SK-N-SH (cell line): ENCODE measurements around the gene COMT. TPM values are rescaled to one million over a fixed set of nuclear protein-coding genes. Genes with fewer than 3 reads are reported as not detected.
A peak's percentile ranks its signal among the peaks of the same experiment; 100 is the strongest.

Experiments
- CTCF ChIA-PET: fragments of 300-600, 350-600 bp; formaldehyde crosslinking; extraction: SDS; loops from one replicate; lab custom pipeline; 2021; lab: Yijun Ruan, JAX
- POLR2A ChIA-PET: fragments of 350-600 bp; sonication (Branson Sonifier 250); formaldehyde crosslinking; extraction: SDS; loops from one replicate; lab custom pipeline; 2020; ENCODE audit warnings: antibody characterized with exemption, inconsistent platforms; lab: Yijun Ruan, JAX
- DNase-seq: peaks from one replicate; pipeline ENCODE4 v3.0.0; 2012
- H2AFZ ChIP-seq: fragments of 200-600 bp; sonication (generic); 2 replicates; pipeline ENCODE4 v1.8.1; 2016; ENCODE audit warnings: antibody characterized with exemption, mild to moderate bottlenecking, low read depth
- H3F3A ChIP-seq: fragments of 200-600 bp; sonication (generic); replicated peaks from 2 replicates; pipeline ENCODE3; 2016; ENCODE audit warnings: antibody characterized with exemption, mild to moderate bottlenecking; ENCODE audit not compliant: insufficient read depth
- H3K27ac ChIP-seq, 2 experiments: fragments of 200-500 bp in 1 of 2; fragments of 200-600 bp in 1 of 2; sonication (Bioruptor generic) in 1 of 2; sonication (generic), shearing (Covaris generic) in 1 of 2; 2 replicates each; pipeline versions ENCODE4 v1.5.1 to v1.6.1; 2014 to 2016; ENCODE audit warnings: low read depth in 2 of 2, inconsistent platforms in 1 of 2, low read length in 1 of 2, mild to moderate bottlenecking in 1 of 2, mixed read lengths in 1 of 2
- H3K27me3 ChIP-seq: fragments of 200-600 bp; sonication (generic), shearing (Covaris generic); 2 replicates; pipeline ENCODE4 v1.6.1; 2016; ENCODE audit warnings: mixed run types; ENCODE audit not compliant: insufficient read depth
- H3K36me3 ChIP-seq, 2 experiments: fragments of 200-500 bp in 1 of 2; fragments of 200-600 bp in 1 of 2; sonication (Bioruptor generic) in 1 of 2; sonication (generic) in 1 of 2; replicated peaks in 1 of 2; 2 replicates each; pipeline versions ENCODE3 to v1.5.1; 2014 to 2016; ENCODE audit warnings: low read length in 1 of 2, mild to moderate bottlenecking in 1 of 2; ENCODE audit not compliant: insufficient read depth in 2 of 2, control insufficient read depth in 1 of 2
- H3K4me1 ChIP-seq, 2 experiments: fragments of 200-500 bp in 1 of 2; fragments of 200-600 bp in 1 of 2; sonication (Bioruptor generic) in 1 of 2; sonication (generic), shearing (Covaris generic) in 1 of 2; 2 replicates each; pipeline versions ENCODE4 v1.5.1 to v1.6.1; 2014 to 2016; ENCODE audit warnings: low read depth in 1 of 2, low read length in 1 of 2, mixed run types in 1 of 2; ENCODE audit not compliant: insufficient read depth in 2 of 2, control insufficient read depth in 1 of 2
- H3K4me2 ChIP-seq: fragments of 200-600 bp; sonication (generic), shearing (Covaris generic); 2 replicates; pipeline ENCODE4 v1.6.1; 2017; ENCODE audit warnings: mixed run types
- H3K4me3 ChIP-seq, 2 experiments: fragments of 200-500 bp in 1 of 2; fragments of 200-600 bp in 1 of 2; sonication (Bioruptor generic) in 1 of 2; sonication (generic), shearing (Covaris generic) in 1 of 2; 2 replicates each; pipeline versions ENCODE4 v1.5.1 to v1.8.1; 2014 to 2016; ENCODE audit warnings: low read depth in 2 of 2, inconsistent platforms in 1 of 2, low read length in 1 of 2, mild to moderate bottlenecking in 1 of 2, mixed read lengths in 1 of 2, moderate library complexity in 1 of 2
- H3K79me2 ChIP-seq: fragments of 200-600 bp; sonication (generic); 2 replicates; pipeline ENCODE4 v1.8.1; 2017; ENCODE audit warnings: mild to moderate bottlenecking; ENCODE audit not compliant: insufficient read depth
- H3K9ac ChIP-seq: fragments of 200-600 bp; sonication (generic); 2 replicates; pipeline ENCODE4 v1.6.1; 2017; ENCODE audit warnings: mixed run types
- H3K9me2 ChIP-seq: fragments of 200-600 bp; sonication (generic); 2 replicates; pipeline ENCODE4 v1.6.1; 2017; ENCODE audit warnings: mixed run types
- H3K9me3 ChIP-seq: fragments of 200-600 bp; sonication (generic); 2 replicates; pipeline ENCODE4 v1.6.1; 2017; ENCODE audit warnings: mixed run types, mild to moderate bottlenecking, moderate library complexity
- H4K20me1 ChIP-seq: fragments of 200-600 bp; sonication (generic); 2 replicates; pipeline ENCODE4 v1.6.1; 2017; ENCODE audit warnings: mild to moderate bottlenecking, mixed run types; ENCODE audit not compliant: insufficient read depth
- CHD2 ChIP-seq: fragments of 150-350 bp; IDR thresholded peaks from 2 replicates; pipeline ENCODE4 v1.6.1; 2018; ENCODE audit warnings: low read length; ENCODE audit not compliant: partially characterized antibody
- ELF1 ChIP-seq: IDR thresholded peaks from 2 replicates; pipeline ENCODE4 v1.4.0; 2012
- FOXJ3 ChIP-seq: sonication (generic); formaldehyde crosslinking; IDR thresholded peaks from 2 replicates; pipeline ENCODE4 v1.5.1; 2020; ENCODE audit warnings: mild to moderate bottlenecking, missing genetic modification reagents
- GABPA ChIP-seq: IDR thresholded peaks from 2 replicates; pipeline ENCODE4 v1.4.0; 2012; ENCODE audit warnings: low read depth, mild to moderate bottlenecking
- IRF3 ChIP-seq: fragments of 150-350 bp; IDR thresholded peaks from 2 replicates; pipeline ENCODE4 v1.6.1; 2016; ENCODE audit warnings: mild to moderate bottlenecking, low read depth, low read length
- JUND ChIP-seq: IDR thresholded peaks from 2 replicates; pipeline ENCODE4 v1.4.0; 2012
- MAX ChIP-seq: IDR thresholded peaks from 2 replicates; pipeline ENCODE4 v1.4.0; 2012; ENCODE audit warnings: low read depth
- MEF2A ChIP-seq: IDR thresholded peaks from 2 replicates; pipeline ENCODE4 v1.4.0; 2012; ENCODE audit warnings: low read depth, borderline replicate concordance
- MXI1 ChIP-seq: IDR thresholded peaks from 2 replicates; pipeline ENCODE4 v1.6.1; 2012; ENCODE audit warnings: mild to moderate bottlenecking, low read depth, low read length, improper control_type of control experiment
- NFIC ChIP-seq: IDR thresholded peaks from 2 replicates; pipeline ENCODE4 v1.4.0; 2012; ENCODE audit warnings: borderline replicate concordance
- NRF1 ChIP-seq: IDR thresholded peaks from 2 replicates; pipeline ENCODE4 v1.6.1; 2012; ENCODE audit warnings: low read depth, mild to moderate bottlenecking, low read length
- PBX3 ChIP-seq: IDR thresholded peaks from 2 replicates; pipeline ENCODE4; 2012
- POLR2AphosphoS5 ChIP-seq: IDR thresholded peaks from 2 replicates; pipeline ENCODE4 v1.6.1; 2012; ENCODE audit warnings: low read depth, low read length
- RAD21 ChIP-seq: IDR thresholded peaks from 2 replicates; pipeline ENCODE4 v1.6.1; 2012; ENCODE audit warnings: mild to moderate bottlenecking, low read length
- RXRA ChIP-seq: IDR thresholded peaks from 2 replicates; pipeline ENCODE4 v1.4.0; 2012; ENCODE audit warnings: low read depth, mild to moderate bottlenecking, borderline replicate concordance
- SMC3 ChIP-seq: IDR thresholded peaks from 2 replicates; pipeline ENCODE4 v1.6.1; 2012; ENCODE audit warnings: low read depth, low read length, improper control_type of control experiment
- TEAD4 ChIP-seq: IDR thresholded peaks from 2 replicates; pipeline ENCODE4 v1.4.0; 2012; ENCODE audit warnings: mild to moderate bottlenecking, borderline replicate concordance; ENCODE audit not compliant: insufficient read depth
- YY1 ChIP-seq: IDR thresholded peaks from 2 replicates; pipeline ENCODE4 v1.4.0; 2012; ENCODE audit warnings: low read depth, mild to moderate bottlenecking
- WGBS: methylation state at CpG from one replicate; pipeline ENCODE4 v1.1.6; 2017; ENCODE audit warnings: low lambda C conversion rate; 5-methylcytosine and 5-hydroxymethylcytosine counted together
- polyA plus RNA-seq, 3 experiments: library from polyadenylated mRNA; depleted of rRNA; stranded (reverse); fragments of >200 nt; gene quantifications; 2 replicates each; pipeline ENCODE4 v1.2.3, GENCODE V29; 2012

COMT gene
- polyA plus RNA-seq, 1 of the 3 experiments (the other 2 are of a cell fraction), result 343 TPM

- no peak overlapping the region for H2AFZ ChIP-seq
- H3F3A ChIP-seq, result no peaks in the 10 kb centered on the region
- H3K79me2 ChIP-seq, result peaks cover 24% of the 10 kb centered on the region; the same call in 1 of the 2 replicates
- H3K4me1 ChIP-seq, result peaks cover 7 to 14% of the 10 kb centered on the region in 2 experiments; a peak in 2 of 4 replicates
- 99% methylated on average over 6 of the region's 13 CpGs for WGBS
- H3K4me2 ChIP-seq, result no peak overlapping the region
- H4K20me1 ChIP-seq, result peaks cover 22% of the 10 kb centered on the region
- TF ChIP-seq MAX (no peak), ELF1 (no peak), IRF3 (no peak), RAD21 (no peak), GABPA (no peak), POLR2AphosphoS5 (no peak), NRF1 (no peak), FOXJ3 (CRISPR knock-in tag) (no peak), MEF2A (no peak), PBX3 (no peak), MXI1 (no peak), SMC3 (no peak), JUND (no peak), RXRA (no peak), NFIC (no peak), YY1 (no peak), TEAD4 (no peak), CHD2 (no peak)
- DNase-seq, result peak; percentile 13
- H3K9me3 ChIP-seq, result no peaks in the 10 kb centered on the region
- POLR2A ChIA-PET, result no interaction called here
- H3K27ac ChIP-seq, result no peak overlapping the region
- peaks cover 12 to 15% of the 10 kb centered on the region in 2 experiments for H3K36me3 ChIP-seq
- no peak overlapping the region for H3K4me3 ChIP-seq
- no peaks in the 10 kb centered on the region for H3K27me3 ChIP-seq
- H3K9me2 ChIP-seq, result no peaks in the 10 kb centered on the region
- CTCF ChIA-PET, result interaction anchor here (0.7 to 16.4 kb wide), 5 partner anchors 11 to 229 kb away, joined by 3 to 501 read pairs (median 3); partner anchors contain the start of gene RANBP1
- H3K9ac ChIP-seq, result no peak overlapping the region
These were observed 18.3 kb downstream of the COMT start for GRCh38 chr22:19959587-19960490.
